Measurements from ENCODE around the gene TBC1D12.

TBC1D12 gene

DNA sequence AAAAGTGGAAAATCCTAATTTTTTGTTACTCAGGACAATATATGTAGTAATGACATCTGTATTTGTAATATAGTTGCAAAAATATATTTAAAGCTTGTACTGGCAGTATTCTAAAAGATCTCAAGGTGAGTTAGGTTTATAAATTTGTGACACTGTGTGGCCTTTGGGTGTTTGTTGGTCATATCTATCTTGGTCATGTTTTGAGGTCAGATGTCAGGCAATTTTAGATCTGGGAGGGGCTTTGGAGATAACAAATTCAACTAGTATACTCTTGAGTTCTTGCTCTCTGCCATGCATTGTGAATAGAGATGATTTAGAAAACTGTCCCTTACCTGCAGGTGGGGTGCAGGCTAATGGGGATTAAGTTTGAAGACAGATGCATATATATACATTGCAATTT lies 3.1 kb downstream of the TBC1D12 start:
- no peak for TF ChIP-seq YY1 (IDR thresholded peaks at IDR 0.05; ENCODE audit: insufficient read depth, insufficient read length)
- no peak for TF ChIP-seq SUZ12 (IDR thresholded peaks at IDR 0.05; ENCODE audit: extremely low read depth, insufficient read depth, insufficient read length)
- TF ChIP-seq ZNF274 (IDR thresholded peaks at IDR 0.05; ENCODE audit: low read depth, low read length): no peak
- no peak overlapping the region for H3K4me3 ChIP-seq (ENCODE audit: insufficient read length, low read depth)
- no peak for DNase-seq (ENCODE audit: low read depth, low spot score)
- no peaks in the 10 kb centered on the region for H3K9me3 ChIP-seq (ENCODE audit: insufficient read depth, low read length)
- no peaks in the 10 kb centered on the region for H3K4me1 ChIP-seq (ENCODE audit: insufficient read depth, insufficient read length)
- no peak overlapping the region for H3K9ac ChIP-seq (ENCODE audit: insufficient read length, low read depth)
- peaks cover 25% of the 10 kb centered on the region for H3K27me3 ChIP-seq (ENCODE audit: insufficient read depth, insufficient read length)
- H3K36me3 ChIP-seq (ENCODE audit: insufficient read depth, insufficient read length, low read length): no peaks in the 10 kb centered on the region

GRCh38 chr10:94407668-94408067 lies 5.3 kb downstream of the TBC1D12 start:
- H3K36me3 ChIP-seq (ENCODE audit: insufficient read depth, insufficient read length, low read length): no peaks in the 10 kb centered on the region
- peaks cover 25% of the 10 kb centered on the region for H3K27me3 ChIP-seq (ENCODE audit: insufficient read depth, insufficient read length)
- no peak overlapping the region for H3K9ac ChIP-seq (ENCODE audit: insufficient read length, low read depth)
- no peaks in the 10 kb centered on the region for H3K9me3 ChIP-seq (ENCODE audit: insufficient read depth, low read length)
- H3K4me1 ChIP-seq (ENCODE audit: insufficient read depth, insufficient read length): no peaks in the 10 kb centered on the region
- H3K4me3 ChIP-seq (ENCODE audit: insufficient read length, low read depth): no peak overlapping the region
- no peak for DNase-seq (ENCODE audit: low read depth, low spot score)
- no peak for TF ChIP-seq SUZ12 (IDR thresholded peaks at IDR 0.05; ENCODE audit: extremely low read depth, insufficient read depth, insufficient read length)

GRCh38 chr10:94409021-94409657 lies 6.8 kb downstream of the TBC1D12 start:
- Histone ChIP-seq H3K9ac (ENCODE audit: insufficient read length, low read depth) (no peak overlapping the region), H3K4me3 (ENCODE audit: insufficient read length, low read depth) (no peak overlapping the region), H3K4me1 (ENCODE audit: insufficient read depth, insufficient read length) (no peaks in the 10 kb centered on the region), H3K36me3 (ENCODE audit: insufficient read depth, insufficient read length, low read length) (no peaks in the 10 kb centered on the region), H3K9me3 (ENCODE audit: insufficient read depth, low read length) (no peaks in the 10 kb centered on the region), H3K27me3 (ENCODE audit: insufficient read depth, insufficient read length) (peaks cover 14% of the 10 kb centered on the region)
- DNase-seq (ENCODE audit: low read depth, low spot score): no peak
- TF ChIP-seq SUZ12 (IDR thresholded peaks at IDR 0.05; ENCODE audit: extremely low read depth, insufficient read depth, insufficient read length) (no peak), ZNF274 (IDR thresholded peaks at IDR 0.05; ENCODE audit: low read depth, low read length) (no peak), YY1 (IDR thresholded peaks at IDR 0.05; ENCODE audit: insufficient read depth, insufficient read length) (no peak)

DNA sequence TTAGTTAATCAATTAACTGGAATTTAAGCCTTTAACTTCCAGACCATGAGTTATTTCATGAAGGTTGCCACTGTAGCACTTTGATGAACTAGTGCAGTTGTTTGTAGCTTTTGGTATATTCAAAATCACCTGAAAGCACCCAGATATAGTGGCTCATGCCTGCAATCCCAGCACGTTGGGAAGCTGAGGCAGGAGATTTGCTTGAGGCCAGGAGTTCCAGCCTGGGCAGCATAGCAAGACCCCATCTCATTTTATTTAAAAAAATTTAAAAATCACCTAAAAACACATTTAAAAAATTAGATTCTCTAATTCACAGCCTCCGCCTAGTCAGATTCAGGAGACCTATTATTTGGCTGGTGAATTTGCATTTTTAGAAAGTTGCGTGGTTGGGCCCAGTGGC lies 9.0 kb downstream of the TBC1D12 start:
- H3K27me3 ChIP-seq (ENCODE audit: insufficient read depth, insufficient read length): no peaks in the 10 kb centered on the region
- H3K9me3 ChIP-seq (ENCODE audit: insufficient read depth, low read length): no peaks in the 10 kb centered on the region
- H3K36me3 ChIP-seq (ENCODE audit: insufficient read depth, insufficient read length, low read length): no peaks in the 10 kb centered on the region
- TF ChIP-seq ZNF274 (IDR thresholded peaks at IDR 0.05; ENCODE audit: low read depth, low read length) (no peak), SUZ12 (IDR thresholded peaks at IDR 0.05; ENCODE audit: extremely low read depth, insufficient read depth, insufficient read length) (no peak), YY1 (IDR thresholded peaks at IDR 0.05; ENCODE audit: insufficient read depth, insufficient read length) (no peak)
- no peak overlapping the region for H3K4me3 ChIP-seq (ENCODE audit: insufficient read length, low read depth)
- no peak overlapping the region for H3K9ac ChIP-seq (ENCODE audit: insufficient read length, low read depth)
- no peak for DNase-seq (ENCODE audit: low read depth, low spot score)
- no peaks in the 10 kb centered on the region for H3K4me1 ChIP-seq (ENCODE audit: insufficient read depth, insufficient read length)

DNA sequence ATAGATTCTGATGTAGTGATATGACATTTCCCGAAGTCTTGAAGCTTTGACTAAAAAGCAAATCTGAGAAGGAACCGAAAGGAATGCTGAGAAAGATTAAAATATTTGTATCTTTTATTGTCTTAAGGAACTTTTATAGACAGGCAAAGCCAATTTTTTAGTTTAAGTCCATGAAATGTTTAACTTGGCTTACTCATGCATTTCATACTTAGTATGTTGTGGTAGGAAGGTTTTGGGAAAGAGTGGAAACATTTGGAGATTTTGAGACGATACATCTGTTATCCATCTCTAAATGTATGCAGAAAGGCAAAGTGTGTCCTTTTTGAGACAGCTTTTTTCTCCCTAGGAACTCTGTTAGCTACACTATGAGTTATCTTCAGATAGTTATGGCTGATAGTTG lies 10.1 kb downstream of the TBC1D12 start:
- H3K4me3 ChIP-seq (ENCODE audit: insufficient read length, low read depth): no peak overlapping the region
- H3K36me3 ChIP-seq (ENCODE audit: insufficient read depth, insufficient read length, low read length): no peaks in the 10 kb centered on the region
- H3K9ac ChIP-seq (ENCODE audit: insufficient read length, low read depth): no peak overlapping the region
- H3K27me3 ChIP-seq (ENCODE audit: insufficient read depth, insufficient read length): no peaks in the 10 kb centered on the region
- DNase-seq (ENCODE audit: low read depth, low spot score): no peak
- TF ChIP-seq SUZ12 (IDR thresholded peaks at IDR 0.05; ENCODE audit: extremely low read depth, insufficient read depth, insufficient read length) (no peak), ZNF274 (IDR thresholded peaks at IDR 0.05; ENCODE audit: low read depth, low read length) (no peak), YY1 (IDR thresholded peaks at IDR 0.05; ENCODE audit: insufficient read depth, insufficient read length) (no peak)
- no peaks in the 10 kb centered on the region for H3K4me1 ChIP-seq (ENCODE audit: insufficient read depth, insufficient read length)
- no peaks in the 10 kb centered on the region for H3K9me3 ChIP-seq (ENCODE audit: insufficient read depth, low read length)

DNA sequence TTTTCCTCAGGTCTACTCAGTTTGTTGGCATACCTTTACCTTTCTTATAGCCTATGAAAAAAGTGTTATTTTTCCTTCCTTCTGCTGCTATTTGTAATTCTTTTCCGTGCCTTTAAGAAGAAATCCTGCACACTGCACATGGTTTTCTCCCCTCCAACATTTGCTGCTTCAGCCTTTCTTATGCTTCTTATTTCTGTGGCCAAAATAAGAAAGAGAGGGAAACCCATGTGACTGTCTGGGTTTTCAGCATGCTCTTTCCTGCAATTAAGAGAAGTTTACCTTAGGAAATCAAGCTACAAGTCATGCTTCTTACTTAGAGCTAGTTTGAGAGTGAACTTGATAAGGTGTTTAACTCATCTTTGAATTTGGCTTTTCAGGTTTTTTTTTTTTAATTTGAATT lies 11.0 kb downstream of the TBC1D12 start:
- Histone ChIP-seq H3K4me3 (ENCODE audit: insufficient read length, low read depth) (no peak overlapping the region), H3K27me3 (ENCODE audit: insufficient read depth, insufficient read length) (no peaks in the 10 kb centered on the region), H3K9me3 (ENCODE audit: insufficient read depth, low read length) (no peaks in the 10 kb centered on the region), H3K9ac (ENCODE audit: insufficient read length, low read depth) (no peak overlapping the region), H3K36me3 (ENCODE audit: insufficient read depth, insufficient read length, low read length) (no peaks in the 10 kb centered on the region), H3K4me1 (ENCODE audit: insufficient read depth, insufficient read length) (no peaks in the 10 kb centered on the region)
- no peak for DNase-seq (ENCODE audit: low read depth, low spot score)
- TF ChIP-seq SUZ12 (IDR thresholded peaks at IDR 0.05; ENCODE audit: extremely low read depth, insufficient read depth, insufficient read length) (no peak), ZNF274 (IDR thresholded peaks at IDR 0.05; ENCODE audit: low read depth, low read length) (no peak), YY1 (IDR thresholded peaks at IDR 0.05; ENCODE audit: insufficient read depth, insufficient read length) (no peak)

DNA sequence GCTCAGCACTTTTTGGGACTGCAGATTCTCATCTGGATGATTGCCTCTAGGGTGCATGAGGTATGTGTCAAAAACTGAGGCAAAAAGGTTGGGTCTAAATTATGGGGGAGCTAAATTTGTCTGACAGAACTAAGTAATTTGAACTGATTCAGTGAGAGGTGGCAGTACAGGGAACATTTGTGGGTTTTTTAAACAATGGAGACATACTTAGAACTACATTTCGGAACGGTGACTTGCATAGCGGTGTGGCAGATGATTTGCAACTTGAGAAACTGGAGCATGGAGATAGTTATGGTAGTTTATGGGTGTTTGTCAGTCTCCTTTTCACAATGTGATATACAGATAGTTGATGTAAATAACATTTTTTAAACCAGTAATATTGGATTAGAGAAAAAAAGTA lies 14.6 kb downstream of the TBC1D12 start:
- Histone ChIP-seq H3K4me1 (ENCODE audit: insufficient read depth, insufficient read length) (no peaks in the 10 kb centered on the region), H3K4me3 (ENCODE audit: insufficient read length, low read depth) (no peak overlapping the region), H3K9me3 (ENCODE audit: insufficient read depth, low read length) (no peaks in the 10 kb centered on the region), H3K27me3 (ENCODE audit: insufficient read depth, insufficient read length) (no peaks in the 10 kb centered on the region), H3K9ac (ENCODE audit: insufficient read length, low read depth) (no peak overlapping the region), H3K36me3 (ENCODE audit: insufficient read depth, insufficient read length, low read length) (no peaks in the 10 kb centered on the region)
- TF ChIP-seq YY1 (IDR thresholded peaks at IDR 0.05; ENCODE audit: insufficient read depth, insufficient read length) (no peak), ZNF274 (IDR thresholded peaks at IDR 0.05; ENCODE audit: low read depth, low read length) (no peak), SUZ12 (IDR thresholded peaks at IDR 0.05; ENCODE audit: extremely low read depth, insufficient read depth, insufficient read length) (no peak)
- DNase-seq (ENCODE audit: low read depth, low spot score): no peak
